GM12892 (cell line): ENCODE data around the gene F11.

Source experiments
- POLR2A ChIP-seq: IDR thresholded peaks from 2 replicates; pipeline ENCODE4 v1.6.1; 2011; ENCODE audit warnings: low read depth, low read length, control low read depth
- POLR2AphosphoS5 ChIP-seq: IDR thresholded peaks from 2 replicates; pipeline ENCODE4 v1.6.1; 2011; ENCODE audit warnings: low read depth, low read length, control low read depth

GRCh38 chr4:186217733-186218293, 48.2 kb upstream of the F11 start:
- no peak for TF ChIP-seq POLR2A
- no peak for TF ChIP-seq POLR2AphosphoS5
